ENCODE results near the gene GNS.
"Not testable (repeated sequence)": the region's sequence is repeated elsewhere in the genome, so short reads cannot be mapped to it uniquely, and the experiment has no call there.

GNS gene

GRCh38 chr12:64707926-64708325, 51.3 kb downstream of the GNS start:
- no peak overlapping the region for H3K4me3 ChIP-seq (ENCODE audit: low read length)
- TF ChIP-seq ZNF274 (IDR thresholded peaks at IDR 0.05; ENCODE audit: low read depth, low read length): no peak

GRCh38 chr12:64707362-64707761, 51.8 kb downstream of the GNS start:
- H3K4me3 ChIP-seq (ENCODE audit: low read length): no peak overlapping the region

DNA sequence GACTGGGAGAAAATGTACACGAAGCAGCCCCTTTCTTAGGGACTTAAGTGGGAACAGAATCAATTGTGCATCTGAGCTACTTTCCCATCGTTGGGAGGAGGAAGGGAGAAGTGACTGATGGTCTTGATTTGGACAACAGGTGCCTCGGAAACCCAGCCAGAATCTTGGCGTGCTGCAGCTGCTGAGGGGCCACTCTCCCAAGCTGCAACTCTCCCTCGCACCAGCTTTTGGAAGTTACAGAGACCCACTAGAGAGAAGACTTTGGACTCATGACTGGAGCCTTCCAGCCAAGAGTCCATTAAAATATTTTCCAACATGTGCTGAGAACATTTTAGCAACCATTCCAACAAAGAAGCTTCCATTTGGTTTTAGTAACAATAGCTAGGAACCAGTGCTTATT, 52.3 kb downstream of the GNS start:
- TF ChIP-seq ZNF274 (IDR thresholded peaks at IDR 0.05; ENCODE audit: low read depth, low read length): no peak
- H3K4me3 ChIP-seq (ENCODE audit: low read length): no peak overlapping the region

More at GRCh38 chr12:64707362-64707761, 51.8 kb downstream of the GNS start:
- no peak for TF ChIP-seq ZNF274 (IDR thresholded peaks at IDR 0.05; ENCODE audit: low read depth, low read length)

DNA sequence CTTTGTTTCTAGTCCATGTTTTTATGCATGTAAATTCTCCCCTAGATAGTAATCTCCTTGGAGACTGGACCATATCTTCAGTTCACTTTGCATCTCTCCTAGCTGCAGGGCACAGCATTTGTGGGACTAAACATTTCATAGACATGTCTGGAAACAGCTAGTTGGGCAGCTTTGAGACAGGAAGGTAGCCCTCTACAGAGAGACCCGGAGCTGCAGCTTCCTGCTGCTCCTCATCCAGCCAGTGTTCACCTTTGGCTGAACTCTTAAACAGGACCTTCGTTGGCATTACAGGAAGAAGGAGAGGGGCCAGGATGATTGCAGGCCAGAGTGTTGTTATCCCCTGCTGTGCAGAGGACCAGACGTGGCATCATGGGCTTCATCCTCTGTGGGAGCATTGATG, 52.9 kb downstream of the GNS start:
- no peak for TF ChIP-seq ZNF274 (IDR thresholded peaks at IDR 0.05; ENCODE audit: low read depth, low read length)
- H3K4me3 ChIP-seq (ENCODE audit: low read length): no peak overlapping the region

GRCh38 chr12:64701283-64701682, 57.9 kb downstream of the GNS start:
- no peak overlapping the region for H3K4me3 ChIP-seq (ENCODE audit: low read length)
- TF ChIP-seq ZNF274 (IDR thresholded peaks at IDR 0.05; ENCODE audit: low read depth, low read length): no peak

DNA sequence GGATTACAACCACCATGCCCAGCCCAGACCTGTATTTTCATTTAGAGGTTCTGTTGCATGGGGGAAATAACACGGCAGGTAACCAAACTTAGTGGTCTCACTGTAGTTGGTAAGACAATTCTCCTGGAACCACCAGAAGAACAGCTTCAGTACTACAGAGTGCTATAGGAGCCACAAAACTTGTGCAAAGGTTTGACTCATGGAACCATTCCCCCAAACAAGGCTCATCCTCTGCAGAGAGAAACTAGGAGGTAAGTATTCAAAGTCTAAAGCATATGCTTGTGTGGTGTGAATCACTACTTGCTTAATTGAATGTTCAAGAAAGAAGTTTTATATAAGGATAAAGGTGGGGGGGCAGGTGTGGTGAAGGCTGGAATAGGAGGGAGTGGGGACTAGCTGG, 58.7 kb downstream of the GNS start:
- TF ChIP-seq ZNF274 (IDR thresholded peaks at IDR 0.05; ENCODE audit: low read depth, low read length): no peak
- no peak overlapping the region for H3K4me3 ChIP-seq (ENCODE audit: low read length)

DNA sequence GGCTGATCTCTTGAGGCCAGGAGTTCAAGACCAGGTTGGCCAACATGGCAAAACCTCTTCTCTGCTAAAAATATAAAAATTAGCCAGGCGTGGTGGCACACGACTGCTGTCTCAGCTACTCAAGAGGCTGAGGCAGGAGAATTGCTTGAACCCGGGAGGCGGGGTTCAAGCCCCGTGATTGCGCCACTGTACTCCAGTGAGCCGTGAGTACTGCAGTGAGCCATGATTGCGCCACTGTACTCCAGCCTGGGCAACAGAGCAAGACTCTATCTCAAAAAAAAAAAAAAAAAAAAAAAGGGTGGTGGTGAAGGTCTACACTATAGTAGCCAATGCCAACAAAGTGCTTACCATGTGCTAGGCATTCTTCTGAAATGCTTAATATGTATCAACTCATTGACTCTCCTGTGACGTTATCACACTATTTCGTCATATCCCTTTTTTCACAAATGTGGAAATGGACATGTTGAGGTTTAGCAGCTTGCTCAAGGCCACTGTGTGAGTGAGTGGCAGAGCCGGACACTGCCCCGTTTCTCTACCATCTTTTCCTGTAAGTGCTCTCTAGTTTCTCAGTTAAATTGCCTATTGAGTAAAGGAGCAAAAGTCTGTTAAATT, 59.6 kb downstream of the GNS start:
- TF ChIP-seq ZNF274 (IDR thresholded peaks at IDR 0.05; ENCODE audit: low read depth, low read length): no peak
- H3K4me3 ChIP-seq (ENCODE audit: low read length): no peak overlapping the region

DNA sequence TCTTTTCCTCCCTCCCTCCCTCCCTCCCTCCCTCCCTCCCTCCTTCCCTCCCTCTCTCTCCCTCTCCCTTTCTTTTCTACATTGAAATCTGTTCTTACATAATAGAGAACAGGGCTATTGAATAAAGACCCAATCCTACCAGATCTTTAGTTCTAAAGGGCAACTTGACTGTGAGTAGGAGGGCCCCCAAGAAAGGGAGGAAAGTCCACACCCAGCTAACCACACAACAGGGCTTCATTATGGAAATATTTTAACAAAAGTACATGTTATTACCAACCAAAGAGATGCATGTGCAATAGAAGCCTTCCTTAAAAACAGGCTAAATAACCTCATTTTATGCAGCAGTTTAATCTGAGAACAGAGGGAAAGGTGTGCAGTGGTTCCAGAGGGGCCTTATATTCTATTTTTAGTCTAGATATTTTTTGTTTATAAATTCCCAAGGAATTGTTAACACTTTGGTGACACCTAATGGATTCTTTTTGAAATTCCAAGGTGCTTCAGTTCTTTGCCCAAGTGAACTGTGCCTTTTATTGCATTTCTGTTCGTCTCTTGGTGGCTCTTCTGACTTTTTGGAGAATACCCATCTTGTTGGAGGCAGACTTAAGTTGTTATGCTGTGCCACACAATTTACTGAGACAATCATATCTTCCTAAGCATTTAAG, 63.0 kb downstream of the GNS start:
- no peak overlapping the region for H3K4me3 ChIP-seq (ENCODE audit: low read length)
- no peak for TF ChIP-seq ZNF274 (IDR thresholded peaks at IDR 0.05; ENCODE audit: low read depth, low read length)

DNA sequence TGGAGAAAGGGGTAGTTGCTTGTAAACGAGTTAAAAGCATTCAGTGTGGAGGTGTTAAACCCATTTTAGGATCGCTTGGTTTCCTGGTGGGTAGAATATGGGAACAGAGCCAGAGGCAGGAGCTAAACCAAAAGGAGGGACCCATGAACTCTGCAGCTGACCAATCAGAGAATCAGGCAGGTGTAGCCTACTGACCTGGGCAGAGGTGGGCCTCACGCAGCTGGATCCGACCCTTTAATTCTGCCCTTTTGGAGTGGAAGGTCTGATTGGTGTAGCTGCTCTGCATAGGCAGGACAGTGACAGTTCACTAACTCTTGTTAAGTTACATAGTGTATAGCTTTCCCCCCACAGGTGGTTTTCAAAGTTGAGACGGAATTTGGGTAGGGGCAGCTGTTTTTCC, 63.7 kb downstream of the GNS start:
- no peak overlapping the region for H3K4me3 ChIP-seq (ENCODE audit: low read length)
- no peak for TF ChIP-seq ZNF274 (IDR thresholded peaks at IDR 0.05; ENCODE audit: low read depth, low read length)

- no peak for TF ChIP-seq ZNF274 (IDR thresholded peaks at IDR 0.05; ENCODE audit: low read depth, low read length)
- no peak overlapping the region for H3K4me3 ChIP-seq (ENCODE audit: low read length)
Measured at GRCh38 chr12:64694130-64695040, 64.8 kb downstream of the GNS start.

GRCh38 chr12:64691795-64692583, 67.2 kb downstream of the GNS start:
- H3K4me3 ChIP-seq (ENCODE audit: low read length): no peak overlapping the region
- no peak for TF ChIP-seq ZNF274 (IDR thresholded peaks at IDR 0.05; ENCODE audit: low read depth, low read length)

DNA sequence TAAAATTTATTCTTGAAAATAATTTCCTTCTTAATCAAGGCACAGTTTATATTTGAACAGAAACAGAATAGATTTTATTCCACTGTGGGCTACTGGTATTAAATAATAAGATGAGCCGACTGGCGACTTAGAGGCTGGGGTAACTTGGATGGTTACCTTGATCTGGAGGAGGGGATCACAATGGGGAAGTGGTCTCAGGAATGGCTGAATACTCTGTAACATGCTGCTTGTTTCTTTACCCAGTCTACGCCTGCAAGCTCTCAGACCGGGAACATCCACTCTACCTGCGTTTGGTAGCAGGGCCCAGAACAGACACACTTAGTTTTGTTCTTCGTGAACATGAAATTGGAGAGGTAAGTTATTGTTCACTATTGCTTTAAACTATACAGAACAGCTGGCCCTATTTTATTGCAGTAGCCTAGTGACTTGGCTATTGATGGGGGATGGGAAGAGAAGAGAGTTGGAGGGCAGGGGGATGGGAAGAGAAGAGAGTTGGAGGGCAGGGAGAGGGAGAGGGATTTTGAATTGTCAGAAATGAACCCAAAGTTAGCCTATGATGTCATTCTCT, 67.9 kb downstream of the GNS start:
- TF ChIP-seq ZNF274 (IDR thresholded peaks at IDR 0.05; ENCODE audit: low read depth, low read length): no peak
- H3K4me3 ChIP-seq (ENCODE audit: low read length): no peak overlapping the region

DNA sequence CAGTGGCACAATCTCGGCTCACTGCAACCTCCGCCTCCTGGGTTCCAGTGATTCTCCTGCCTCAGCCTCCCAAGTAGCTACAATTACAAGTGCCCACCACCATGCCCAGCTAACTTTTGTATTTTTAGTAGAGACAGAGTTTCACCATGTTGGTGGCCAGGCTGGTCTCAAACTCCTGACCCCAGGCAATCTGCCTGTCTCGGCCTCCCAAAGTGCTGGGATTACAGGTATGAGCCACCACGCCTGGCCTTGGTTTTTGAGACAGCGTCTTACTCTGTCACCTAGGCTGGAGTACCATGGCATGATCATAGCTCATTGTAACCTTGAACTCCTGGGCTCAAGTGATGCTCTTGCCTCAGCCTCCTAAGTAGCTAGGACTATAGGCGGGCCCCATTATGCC, 69.0 kb downstream of the GNS start:
- not testable (repeated sequence) for H3K4me3 ChIP-seq (ENCODE audit: low read length)

- no peak for TF ChIP-seq ZNF274 (IDR thresholded peaks at IDR 0.05; ENCODE audit: low read depth, low read length)
- no peak overlapping the region for H3K4me3 ChIP-seq (ENCODE audit: low read length)
Measured at GRCh38 chr12:64688715-64689114, 70.5 kb downstream of the GNS start.
